ENCODE data around the gene SLC22A7. TPM values are rescaled to one million over a fixed set of nuclear protein-coding genes. Genes with fewer than 3 reads are reported as not detected.
A peak's percentile ranks its signal among the peaks of the same experiment; 100 is the strongest.
"Not testable (repeated sequence)": the region's sequence is repeated elsewhere in the genome, so short reads cannot be mapped to it uniquely, and the experiment has no call there.

Gene SLC22A7
- total RNA-seq, 4 donors from 2014 or later: not detected

GRCh38 chr6:43302126-43302525 lies 4.1 kb downstream of the SLC22A7 start:
- WGBS: 76% methylated on average over 19 of the region's 19 CpGs

GRCh38 chr6:43303006-43303405 lies 4.9 kb downstream of the SLC22A7 start:
- H3K27ac ChIP-seq, H3K9me3 ChIP-seq, H3K4me3 ChIP-seq, H3K4me1 ChIP-seq, H3K36me3 ChIP-seq: not testable (repeated sequence)
- DNase-seq (ENCODE audit: low spot score in 2 of 2): peak in 1 of 2 donors; percentile 34
- H3K27me3 ChIP-seq: peaks cover 19% of the 10 kb centered on the region
- WGBS: 88% methylated on average over 11 of the region's 11 CpGs

More at GRCh38 chr6:43302126-43302525, 4.1 kb downstream of the SLC22A7 start:
- H3K4me3 ChIP-seq: no peak overlapping the region
- H3K9me3 ChIP-seq: no peaks in the 10 kb centered on the region
- no peak for TF ChIP-seq CTCF (IDR thresholded peaks at IDR 0.05)
- no peak for TF ChIP-seq EP300 (IDR thresholded peaks at IDR 0.05)
- no peak for TF ChIP-seq POLR2AphosphoS5 (IDR thresholded peaks at IDR 0.05)
- H3K27me3 ChIP-seq: peaks cover 25% of the 10 kb centered on the region
- H3K36me3 ChIP-seq: no peaks in the 10 kb centered on the region
- DNase-seq (ENCODE audit: low spot score in 2 of 2): peak in 1 of 2 donors; percentile 66
- no peak overlapping the region for H3K27ac ChIP-seq
- H3K4me1 ChIP-seq: no peaks in the 10 kb centered on the region

- Histone ChIP-seq H3K4me3 (no peak overlapping the region), H3K27ac (no peak overlapping the region), H3K9me3 (no peaks in the 10 kb centered on the region), H3K4me1 (peaks cover 9% of the 10 kb centered on the region), H3K27me3 (peaks cover 13% of the 10 kb centered on the region), H3K36me3 (no peaks in the 10 kb centered on the region)
- TF ChIP-seq EP300 (IDR thresholded peaks at IDR 0.05): no peak
- TF ChIP-seq CTCF (IDR thresholded peaks at IDR 0.05): no peak
- TF ChIP-seq POLR2A (IDR thresholded peaks at IDR 0.05): no peak
- no peak for TF ChIP-seq POLR2AphosphoS5 (IDR thresholded peaks at IDR 0.05)
- DNase-seq (ENCODE audit: low spot score in 2 of 2): no peak
- WGBS: 66% methylated on average over 7 of the region's 8 CpGs
Measured at GRCh38 chr6:43303751-43304331, 5.8 kb downstream of the SLC22A7 start.

GRCh38 chr6:43304361-43304760 lies 6.3 kb downstream of the SLC22A7 start:
- H3K27ac ChIP-seq: no peak overlapping the region
- TF ChIP-seq POLR2A (IDR thresholded peaks at IDR 0.05) (no peak), EP300 (IDR thresholded peaks at IDR 0.05) (no peak), CTCF (IDR thresholded peaks at IDR 0.05) (no peak), POLR2AphosphoS5 (IDR thresholded peaks at IDR 0.05) (no peak)
- peaks cover 13% of the 10 kb centered on the region for H3K27me3 ChIP-seq
- no peak overlapping the region for H3K4me3 ChIP-seq
- no peaks in the 10 kb centered on the region for H3K36me3 ChIP-seq
- H3K4me1 ChIP-seq: peaks cover 12% of the 10 kb centered on the region
- no peak for DNase-seq (ENCODE audit: low spot score in 2 of 2)
- no peaks in the 10 kb centered on the region for H3K9me3 ChIP-seq
- 65% methylated on average over 3 of the region's 3 CpGs for WGBS

- no peak for DNase-seq (ENCODE audit: low spot score in 2 of 2)
- Histone ChIP-seq H3K4me1 (peaks cover 12% of the 10 kb centered on the region), H3K27me3 (peaks cover 13% of the 10 kb centered on the region), H3K9me3 (no peaks in the 10 kb centered on the region), H3K4me3 (no peak overlapping the region), H3K36me3 (no peaks in the 10 kb centered on the region), H3K27ac (no peak overlapping the region)
- TF ChIP-seq EP300 (IDR thresholded peaks at IDR 0.05) (no peak), POLR2A (IDR thresholded peaks at IDR 0.05) (no peak), CTCF (IDR thresholded peaks at IDR 0.05) (no peak), POLR2AphosphoS5 (IDR thresholded peaks at IDR 0.05) (no peak)
- WGBS: 91% methylated on average over 2 of the region's 2 CpGs
Measured at GRCh38 chr6:43304882-43305281, 6.8 kb downstream of the SLC22A7 start.

GRCh38 chr6:43306086-43306485 lies 8.0 kb downstream of the SLC22A7 start:
- Histone ChIP-seq H3K9me3 (no peaks in the 10 kb centered on the region), H3K36me3 (no peaks in the 10 kb centered on the region), H3K27me3 (peaks cover 6% of the 10 kb centered on the region), H3K4me1 (peaks cover 12% of the 10 kb centered on the region), H3K27ac (no peak overlapping the region), H3K4me3 (no peak overlapping the region)
- 83% methylated on average over 7 of the region's 7 CpGs for WGBS
- DNase-seq (ENCODE audit: low spot score in 2 of 2): no peak
- no peak for TF ChIP-seq CTCF (IDR thresholded peaks at IDR 0.05)
- no peak for TF ChIP-seq POLR2A (IDR thresholded peaks at IDR 0.05)
- no peak for TF ChIP-seq POLR2AphosphoS5 (IDR thresholded peaks at IDR 0.05)
- TF ChIP-seq EP300 (IDR thresholded peaks at IDR 0.05): no peak
